Mesothelial cell of epicardium (in vitro differentiated cells): ENCODE measurements around the gene PALM2AKAP2. TPM values are rescaled to one million over a fixed set of nuclear protein-coding genes. Genes with fewer than 3 reads are reported as not detected.
A peak's percentile ranks its signal among the peaks of the same experiment; 100 is the strongest.

Source experiments
- DNase-seq, 2 experiments: peaks; one replicate each; pipeline ENCODE4 v3.0.0; 2021; ENCODE audit warnings: low spot score in 2 of 2; ENCODE audit not compliant: unreplicated experiment in 2 of 2
- H3K27ac Mint-ChIP-seq: 2 replicates; pipeline ENCODE4 v1.8.0; 2021; ENCODE audit warnings: mixed read lengths
- H3K27me3 Mint-ChIP-seq: 2 replicates; pipeline ENCODE4 v1.8.0; 2021; ENCODE audit warnings: low read depth, mixed read lengths
- H3K36me3 Mint-ChIP-seq: 2 replicates; pipeline ENCODE4 v1.8.0; 2021; ENCODE audit warnings: mixed read lengths
- H3K4me1 Mint-ChIP-seq: 2 replicates; pipeline ENCODE4 v1.8.0; 2021; ENCODE audit warnings: mixed read lengths
- H3K4me3 Mint-ChIP-seq: 2 replicates; pipeline ENCODE4 v1.8.0; 2021; ENCODE audit warnings: mild to moderate bottlenecking, moderate library complexity, mixed read lengths
- H3K9me3 Mint-ChIP-seq: 2 replicates; pipeline ENCODE4 v1.8.0; 2021; ENCODE audit warnings: mixed read lengths
- total RNA-seq: library from RNA; stranded (reverse); gene quantifications from 3 replicates; pipeline ENCODE4 v1.2.1, GENCODE V29; 2021
- TF ChIP-seq, protein P1 (sequence below): fragments of 200-600 bp; sonication (generic); IDR thresholded peaks from one replicate; pipeline ENCODE4 v1.5.0; 2021; ENCODE audit warnings: antibody characterized with exemption; ENCODE audit not compliant: unreplicated experiment

Gene PALM2AKAP2
- total RNA-seq, 1 donor from 2014 or later, result 43.6 TPM

DNA sequence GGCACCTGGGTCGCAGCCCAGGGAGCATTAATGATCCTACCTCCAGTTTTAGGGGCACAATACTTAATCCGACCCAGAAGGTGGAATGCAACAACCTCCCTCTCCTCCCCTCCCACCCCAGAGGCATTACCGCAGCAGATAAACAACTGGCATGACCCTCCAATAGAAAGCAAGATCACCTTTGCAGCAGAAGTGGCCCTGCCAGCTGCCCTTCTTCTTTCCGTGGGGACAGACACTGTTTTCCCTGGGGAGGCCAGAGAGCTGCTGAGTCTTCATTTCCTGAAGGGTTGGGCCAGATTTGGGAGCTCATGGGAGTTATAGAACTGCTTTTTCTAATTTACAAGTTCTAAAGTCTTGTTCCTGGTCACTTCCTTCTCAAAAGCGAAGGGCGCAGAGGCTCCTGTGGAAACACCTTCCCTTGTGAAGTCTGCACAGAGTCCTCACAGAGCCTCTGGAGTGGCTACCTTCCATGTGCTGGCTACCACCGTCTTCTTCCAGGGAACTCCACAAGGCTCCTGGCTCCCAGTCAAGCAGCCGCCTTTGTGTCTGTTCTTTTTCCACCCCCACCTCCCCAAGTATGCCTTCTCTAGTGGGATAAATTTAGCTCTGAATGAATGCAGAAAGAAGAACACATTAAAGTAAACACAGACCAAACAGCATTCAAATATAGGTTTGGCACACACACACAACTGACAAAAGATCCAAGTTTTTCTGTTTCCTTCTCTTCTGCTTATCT is 8.0 kb upstream of the PALM2AKAP2 start:
- Mint-ChIP-seq H3K27me3 (no peaks in the 10 kb centered on the region), H3K4me1 (peaks cover 42% of the 10 kb centered on the region), H3K27ac (peak overlapping the region; percentile 74), H3K9me3 (no peaks in the 10 kb centered on the region), H3K36me3 (no peaks in the 10 kb centered on the region), H3K4me3 (no peak overlapping the region)
- TF ChIP-seq, protein P1, sequence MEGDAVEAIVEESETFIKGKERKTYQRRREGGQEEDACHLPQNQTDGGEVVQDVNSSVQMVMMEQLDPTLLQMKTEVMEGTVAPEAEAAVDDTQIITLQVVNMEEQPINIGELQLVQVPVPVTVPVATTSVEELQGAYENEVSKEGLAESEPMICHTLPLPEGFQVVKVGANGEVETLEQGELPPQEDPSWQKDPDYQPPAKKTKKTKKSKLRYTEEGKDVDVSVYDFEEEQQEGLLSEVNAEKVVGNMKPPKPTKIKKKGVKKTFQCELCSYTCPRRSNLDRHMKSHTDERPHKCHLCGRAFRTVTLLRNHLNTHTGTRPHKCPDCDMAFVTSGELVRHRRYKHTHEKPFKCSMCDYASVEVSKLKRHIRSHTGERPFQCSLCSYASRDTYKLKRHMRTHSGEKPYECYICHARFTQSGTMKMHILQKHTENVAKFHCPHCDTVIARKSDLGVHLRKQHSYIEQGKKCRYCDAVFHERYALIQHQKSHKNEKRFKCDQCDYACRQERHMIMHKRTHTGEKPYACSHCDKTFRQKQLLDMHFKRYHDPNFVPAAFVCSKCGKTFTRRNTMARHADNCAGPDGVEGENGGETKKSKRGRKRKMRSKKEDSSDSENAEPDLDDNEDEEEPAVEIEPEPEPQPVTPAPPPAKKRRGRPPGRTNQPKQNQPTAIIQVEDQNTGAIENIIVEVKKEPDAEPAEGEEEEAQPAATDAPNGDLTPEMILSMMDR, result no peak
- DNase-seq, result no peak

DNA sequence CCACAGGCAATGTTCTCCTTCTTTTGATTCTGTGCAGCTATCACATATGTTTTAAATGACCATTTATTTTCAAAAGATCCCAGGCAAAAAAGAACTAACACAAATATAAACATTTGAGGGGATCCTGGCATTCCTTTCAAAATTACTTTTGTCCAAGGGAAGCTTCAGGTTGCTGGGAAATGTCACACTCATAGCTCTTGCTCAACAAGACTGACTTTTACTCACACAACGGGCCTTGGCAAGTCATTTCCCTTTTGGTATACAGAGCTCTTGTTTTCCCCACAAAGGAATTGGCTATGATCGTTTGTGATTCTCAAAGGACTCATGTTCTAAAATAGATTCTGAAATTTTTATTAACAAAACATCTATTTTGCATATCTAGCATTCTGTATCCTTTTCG is 4.5 kb upstream of the PALM2AKAP2 start:
- TF ChIP-seq, protein P1, result no peak
- Mint-ChIP-seq H3K4me3 (no peak overlapping the region), H3K9me3 (no peaks in the 10 kb centered on the region), H3K27ac (no peak overlapping the region), H3K36me3 (no peaks in the 10 kb centered on the region), H3K27me3 (no peaks in the 10 kb centered on the region), H3K4me1 (peaks cover 23% of the 10 kb centered on the region)
- no peak for DNase-seq

DNA sequence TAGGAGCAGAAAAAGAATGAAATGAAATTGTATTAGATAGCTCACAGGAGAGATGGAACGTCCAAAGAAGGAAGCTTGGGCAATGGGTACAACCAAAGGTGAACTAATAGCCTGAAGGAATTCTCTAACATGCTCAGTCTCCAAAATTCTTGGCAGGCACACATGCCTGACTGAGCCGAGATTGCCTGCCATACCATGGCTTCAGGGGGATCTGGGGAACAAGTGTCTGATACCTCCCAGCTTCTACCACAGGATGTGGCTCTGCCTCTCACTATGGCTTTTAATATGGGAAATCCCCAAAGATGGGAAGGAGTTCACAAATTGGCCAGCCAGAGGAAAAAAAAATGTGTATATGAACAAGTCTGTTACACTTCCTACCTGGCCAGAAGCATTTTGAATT is 3.6 kb upstream of the PALM2AKAP2 start:
- TF ChIP-seq, protein P1, result no peak
- Mint-ChIP-seq H3K27ac (no peak overlapping the region), H3K27me3 (no peaks in the 10 kb centered on the region), H3K36me3 (no peaks in the 10 kb centered on the region), H3K4me1 (peaks cover 23% of the 10 kb centered on the region), H3K4me3 (no peak overlapping the region), H3K9me3 (no peaks in the 10 kb centered on the region)
- DNase-seq, result no peak

DNA sequence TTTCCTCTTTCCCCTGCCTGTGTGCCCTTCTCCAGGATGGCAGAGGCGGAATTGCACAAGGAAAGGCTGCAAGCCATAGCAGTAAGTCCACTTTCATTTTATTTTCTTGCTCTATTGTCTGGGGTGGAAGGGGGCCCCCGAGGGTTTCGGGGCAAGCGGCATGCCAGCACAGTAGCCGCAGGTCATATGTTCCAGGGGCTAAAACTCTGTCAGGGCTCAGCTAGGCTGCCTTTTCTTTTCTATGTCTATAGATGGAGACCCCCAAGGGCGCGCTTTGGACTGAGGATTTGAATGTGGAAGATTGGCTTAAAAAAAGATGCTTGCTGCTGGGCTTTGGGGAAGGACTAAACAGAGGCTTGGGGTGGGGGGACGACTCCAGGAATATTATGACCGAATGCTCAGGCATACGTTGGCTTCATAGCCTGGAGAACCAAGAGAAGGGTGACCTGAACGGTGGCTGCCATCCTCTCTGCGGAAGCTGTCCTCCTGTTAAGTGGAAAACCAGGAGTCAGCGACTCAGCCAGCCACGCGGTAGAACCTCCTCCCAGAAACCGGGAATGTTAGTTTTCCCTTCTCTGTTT is 545 bp downstream of the PALM2AKAP2 start:
- H3K36me3 Mint-ChIP-seq, result no peaks in the 10 kb centered on the region

DNA sequence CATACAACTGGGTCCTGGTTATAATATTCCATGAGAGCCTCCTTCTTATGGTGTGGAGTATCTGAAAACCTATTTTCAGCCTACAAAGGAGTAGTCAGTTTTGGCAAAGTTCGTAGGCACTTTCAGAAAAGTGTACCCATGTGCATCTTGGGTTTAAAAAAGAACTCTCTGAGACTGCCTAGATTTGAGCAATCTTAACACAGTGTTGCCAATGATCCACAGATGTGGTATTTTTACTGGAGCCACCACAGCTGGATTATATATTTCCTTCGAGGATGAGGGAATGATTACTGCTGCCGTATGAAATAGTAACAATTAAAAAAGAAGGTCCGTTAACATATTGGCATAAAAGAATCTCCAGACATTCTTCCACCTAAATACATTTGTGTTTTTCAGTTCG is 1.1 kb downstream of the PALM2AKAP2 start:
- DNase-seq, result no peak
- H3K4me1 Mint-ChIP-seq, result peaks cover 20% of the 10 kb centered on the region
- H3K27ac Mint-ChIP-seq, result peak overlapping the region; percentile 91
- H3K36me3 Mint-ChIP-seq, result no peaks in the 10 kb centered on the region
- peak overlapping the region; percentile 94 for H3K4me3 Mint-ChIP-seq
- H3K27me3 Mint-ChIP-seq, result no peaks in the 10 kb centered on the region
- TF ChIP-seq, protein P1, result no peak
- H3K9me3 Mint-ChIP-seq, result peaks cover 4% of the 10 kb centered on the region

More for the DNA sequence above, 545 bp downstream of the PALM2AKAP2 start:
- Mint-ChIP-seq H3K27ac (peak overlapping the region; percentile 91), H3K9me3 (peaks cover 4% of the 10 kb centered on the region), H3K4me3 (peak overlapping the region; percentile 94), H3K4me1 (peaks cover 20% of the 10 kb centered on the region), H3K27me3 (no peaks in the 10 kb centered on the region)
- no peak for DNase-seq
- TF ChIP-seq, protein P1, result no peak
